HepG2 (cell line): Measurements from ENCODE around the gene COQ3. TPM values are rescaled to one million over a fixed set of nuclear protein-coding genes. Genes with fewer than 3 reads are reported as not detected.
A peak's percentile ranks its signal among the peaks of the same experiment; 100 is the strongest.

Experiments used
- HOXA5 ChIP-seq: sonication (generic); formaldehyde crosslinking; IDR thresholded peaks from 2 replicates; pipeline ENCODE4 v1.4.0; 2020; ENCODE audit warnings: missing genetic modification reagents
- IRF2 ChIP-seq: IDR thresholded peaks from 2 replicates; pipeline ENCODE4 v1.6.1; 2018; ENCODE audit warnings: missing genetic modification reagents, missing compliant biosample characterization
- NFKB2 ChIP-seq: sonication (generic); formaldehyde crosslinking; IDR thresholded peaks from 2 replicates; pipeline ENCODE4 v1.4.0; 2020; ENCODE audit warnings: missing genetic modification reagents, borderline replicate concordance
- PRMT3 ChIP-seq: sonication (generic); formaldehyde crosslinking; IDR thresholded peaks from 2 replicates; pipeline ENCODE4 v1.8.1; 2022; ENCODE audit warnings: low read depth, mild to moderate bottlenecking, moderate library complexity, missing genetic modification reagents, borderline replicate concordance
- RFXANK ChIP-seq: IDR thresholded peaks from 2 replicates; pipeline ENCODE4 v1.6.1; 2016
- SATB2 ChIP-seq: sonication (generic); formaldehyde crosslinking; IDR thresholded peaks from 2 replicates; pipeline ENCODE4 v1.5.0; 2020; ENCODE audit warnings: missing genetic modification reagents
- SP4 ChIP-seq: sonication (generic); formaldehyde crosslinking; IDR thresholded peaks from 2 replicates; pipeline ENCODE4 v1.8.1; 2023; ENCODE audit warnings: mild to moderate bottlenecking, missing genetic modification reagents
- ZFP36 ChIP-seq: fragments of 150-350 bp; IDR thresholded peaks from 2 replicates; pipeline ENCODE4 v1.6.1; 2018; ENCODE audit warnings: borderline replicate concordance, low read length, low read depth; ENCODE audit not compliant: partially characterized antibody
- ZNF616 ChIP-seq: sonication (generic); formaldehyde crosslinking; IDR thresholded peaks from 2 replicates; pipeline ENCODE4 v1.5.0; 2020; ENCODE audit warnings: low read depth, mild to moderate bottlenecking, missing genetic modification reagents
- ZNF816 ChIP-seq: sonication (generic); formaldehyde crosslinking; IDR thresholded peaks from 2 replicates; pipeline ENCODE4 v1.8.0; 2022; ENCODE audit warnings: missing genetic modification reagents, mild to moderate bottlenecking, borderline replicate concordance
- polyA plus RNA-seq, 8 experiments: library from polyadenylated mRNA; depleted of rRNA in 3 of 8; stranded (reverse) in 7 of 8; unstranded in 1 of 8; fragments of >200 nt; fragmentation: Illumina TruSeq in 4 of 8; extraction: Trizol in 4 of 8; gene quantifications; 2 replicates each; pipeline versions ENCODE4 v1.2.1 to v1.2.3, GENCODE V29; 2011 to 2016; ENCODE audit warnings: low read depth in 4 of 8, missing spikeins in 1 of 8, mixed read lengths in 1 of 8; ENCODE audit not compliant: insufficient read depth in 1 of 8
- total RNA-seq, 5 experiments: library from RNA; depleted of rRNA; stranded (reverse); fragments of >200 nt; fragmentation: Illumina TruSeq; extraction: Trizol; gene quantifications; 2 replicates each; pipeline ENCODE4 v1.2.3, GENCODE V29; 2016; ENCODE audit warnings: low read depth in 1 of 5
- TF ChIP-seq, protein P1 (sequence below): sonication (generic); formaldehyde crosslinking; IDR thresholded peaks from 2 replicates; pipeline ENCODE4 v1.4.0; 2020; ENCODE audit warnings: mild to moderate bottlenecking, missing genetic modification reagents
- TF ChIP-seq, protein P2 (sequence below): sonication (generic); formaldehyde crosslinking; conservative IDR thresholded peaks from 2 replicates; pipeline ENCODE4 v1.4.0; 2020; ENCODE audit warnings: missing genetic modification reagents
- TF ChIP-seq, protein P3 (sequence below): sonication (generic); formaldehyde crosslinking; IDR thresholded peaks from 2 replicates; pipeline ENCODE4 v1.5.1; 2020; ENCODE audit warnings: mild to moderate bottlenecking, missing genetic modification reagents, borderline replicate concordance

The COQ3 gene
- total and polyA plus RNA-seq, 2 of the 13 experiments (the other 11 are each of a cell fraction or from before 2014, with no cell fraction given) = 5.3 to 20.5 TPM

DNA sequence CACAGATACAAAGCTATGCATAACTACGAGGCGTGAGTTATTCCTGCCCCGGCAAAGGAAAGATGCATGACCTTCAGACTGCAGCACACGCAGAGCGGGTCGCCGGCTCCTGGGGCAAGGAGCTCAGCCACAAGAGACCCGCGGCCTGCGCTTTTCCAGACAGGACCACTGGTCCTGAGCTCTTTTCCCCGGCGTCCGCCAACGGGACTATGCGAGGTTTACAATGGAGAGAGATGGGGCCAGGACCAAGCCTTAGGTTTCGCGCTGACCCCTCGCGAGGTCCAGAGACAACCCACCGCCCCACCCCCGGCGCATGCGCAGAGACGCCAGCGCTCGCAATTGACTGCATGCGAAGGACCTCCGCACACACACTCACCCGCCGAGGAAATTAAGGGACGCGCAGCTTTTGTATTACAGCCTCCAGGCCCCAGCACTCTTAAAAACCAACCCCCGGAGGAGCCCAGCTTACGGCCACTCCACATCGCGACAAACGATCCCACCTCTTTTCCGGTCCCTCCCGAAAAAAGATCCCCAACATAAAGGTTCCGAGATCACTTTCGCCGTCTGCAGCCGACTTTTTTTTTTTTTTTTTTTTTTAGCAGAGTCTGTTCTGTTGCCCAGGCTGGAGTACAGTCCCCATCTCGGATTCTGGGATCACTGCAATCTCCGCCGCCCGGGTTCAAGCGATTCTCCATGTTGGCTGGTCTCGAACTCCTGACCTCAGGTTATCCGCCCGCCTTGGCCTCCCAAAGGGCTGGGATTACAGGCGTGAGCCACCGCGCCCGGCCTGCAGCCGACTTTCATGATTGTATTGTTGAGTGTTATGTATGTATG is at the start of gene COQ3 (continued):
- TF ChIP-seq, protein P1, sequence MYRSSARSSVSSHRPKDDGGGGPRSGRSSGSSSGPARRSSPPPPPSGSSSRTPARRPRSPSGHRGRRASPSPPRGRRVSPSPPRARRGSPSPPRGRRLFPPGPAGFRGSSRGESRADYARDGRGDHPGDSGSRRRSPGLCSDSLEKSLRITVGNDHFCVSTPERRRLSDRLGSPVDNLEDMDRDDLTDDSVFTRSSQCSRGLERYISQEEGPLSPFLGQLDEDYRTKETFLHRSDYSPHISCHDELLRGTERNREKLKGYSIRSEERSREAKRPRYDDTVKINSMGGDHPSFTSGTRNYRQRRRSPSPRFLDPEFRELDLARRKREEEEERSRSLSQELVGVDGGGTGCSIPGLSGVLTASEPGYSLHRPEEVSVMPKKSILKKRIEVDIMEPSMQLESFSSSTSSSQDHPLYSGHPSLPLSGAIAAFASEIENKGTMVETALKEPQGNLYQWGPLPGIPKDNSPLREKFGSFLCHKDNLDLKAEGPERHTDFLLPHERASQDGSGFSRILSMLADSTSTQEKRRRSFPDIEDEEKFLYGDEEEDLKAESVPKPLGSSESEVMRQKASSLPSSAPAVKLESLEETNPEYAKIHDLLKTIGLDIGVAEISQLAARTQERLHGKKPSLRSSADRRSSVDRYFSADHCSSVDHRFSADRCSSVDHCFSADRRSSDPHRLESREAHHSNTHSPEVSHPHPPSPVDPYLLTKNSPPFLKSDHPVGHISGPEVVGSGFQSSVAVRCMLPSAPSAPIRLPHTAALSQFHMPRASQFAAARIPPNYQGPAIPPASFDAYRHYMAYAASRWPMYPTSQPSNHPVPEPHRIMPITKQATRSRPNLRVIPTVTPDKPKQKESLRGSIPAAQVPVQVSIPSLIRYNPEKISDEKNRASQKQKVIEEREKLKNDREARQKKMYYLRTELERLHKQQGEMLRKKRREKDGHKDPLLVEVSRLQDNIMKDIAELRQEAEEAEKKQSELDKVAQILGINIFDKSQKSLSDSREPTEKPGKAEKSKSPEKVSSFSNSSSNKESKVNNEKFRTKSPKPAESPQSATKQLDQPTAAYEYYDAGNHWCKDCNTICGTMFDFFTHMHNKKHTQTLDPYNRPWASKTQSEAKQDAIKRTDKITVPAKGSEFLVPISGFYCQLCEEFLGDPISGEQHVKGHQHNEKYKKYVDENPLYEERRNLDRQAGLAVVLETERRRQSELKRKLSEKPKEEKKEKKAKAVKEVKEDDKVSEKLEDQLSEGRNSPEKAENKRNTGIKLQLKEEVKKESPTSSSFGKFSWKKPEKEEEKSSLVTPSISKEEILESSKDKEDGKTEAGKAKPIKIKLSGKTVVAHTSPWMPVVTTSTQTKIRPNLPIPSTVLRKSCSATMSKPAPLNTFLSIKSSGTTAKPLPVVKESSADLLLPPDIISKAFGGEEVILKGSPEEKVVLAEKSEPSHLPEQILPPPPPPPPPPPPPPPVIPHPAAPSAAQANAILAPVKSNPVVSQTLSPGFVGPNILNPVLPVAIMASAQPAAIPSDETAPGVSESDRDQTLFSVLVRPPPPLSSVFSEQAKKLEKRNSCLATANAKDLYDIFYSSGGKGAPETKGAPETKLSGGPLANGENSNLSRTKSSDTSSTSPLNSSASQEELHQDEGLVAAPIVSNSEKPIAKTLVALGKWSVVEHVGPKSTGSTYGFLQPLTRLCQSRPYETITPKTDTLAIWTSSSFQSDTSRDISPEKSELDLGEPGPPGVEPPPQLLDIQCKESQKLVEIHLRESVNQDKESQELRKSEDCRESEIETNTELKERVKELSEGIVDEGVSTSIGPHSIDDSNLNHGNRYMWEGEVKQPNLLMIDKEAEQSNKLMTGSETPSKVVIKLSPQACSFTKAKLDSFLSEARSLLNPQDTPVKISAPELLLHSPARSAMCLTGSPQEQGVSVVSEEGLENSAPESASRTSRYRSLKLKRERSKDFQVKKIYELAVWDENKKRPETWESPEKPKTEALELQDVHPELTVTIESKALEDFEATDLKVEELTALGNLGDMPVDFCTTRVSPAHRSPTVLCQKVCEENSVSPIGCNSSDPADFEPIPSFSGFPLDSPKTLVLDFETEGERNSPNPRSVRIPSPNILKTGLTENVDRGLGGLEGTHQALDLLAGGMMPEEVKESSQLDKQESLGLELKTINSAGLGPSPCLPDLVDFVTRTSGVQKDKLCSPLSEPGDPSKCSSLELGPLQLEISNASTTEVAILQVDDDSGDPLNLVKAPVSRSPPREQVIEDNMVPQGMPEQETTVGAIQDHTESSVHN = peak; percentile 88; the same call in 1 of the 2 replicates
- no peak for TF ChIP-seq ZNF816
- no peak for TF ChIP-seq RFXANK (CRISPR knock-in tag)
- TF ChIP-seq NFKB2 (CRISPR knock-in tag) = peak; percentile 74; the same call in 1 of the 2 replicates
- TF ChIP-seq SATB2 (CRISPR knock-in tag) = 0 out of 2 replicates have a peak, but pooled peaks have one; percentile 65
- TF ChIP-seq ZFP36 = no peak
- no peak; the same call in 1 of the 2 replicates for TF ChIP-seq IRF2 (CRISPR knock-in tag)
- TF ChIP-seq PRMT3 (CRISPR knock-in tag) = peak; percentile 32; the same call in 1 of the 2 replicates
- TF ChIP-seq, protein P2, sequence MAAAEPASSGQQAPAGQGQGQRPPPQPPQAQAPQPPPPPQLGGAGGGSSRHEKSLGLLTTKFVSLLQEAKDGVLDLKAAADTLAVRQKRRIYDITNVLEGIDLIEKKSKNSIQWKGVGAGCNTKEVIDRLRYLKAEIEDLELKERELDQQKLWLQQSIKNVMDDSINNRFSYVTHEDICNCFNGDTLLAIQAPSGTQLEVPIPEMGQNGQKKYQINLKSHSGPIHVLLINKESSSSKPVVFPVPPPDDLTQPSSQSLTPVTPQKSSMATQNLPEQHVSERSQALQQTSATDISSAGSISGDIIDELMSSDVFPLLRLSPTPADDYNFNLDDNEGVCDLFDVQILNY (CRISPR knock-in tag) = no peak
- TF ChIP-seq, protein P3, sequence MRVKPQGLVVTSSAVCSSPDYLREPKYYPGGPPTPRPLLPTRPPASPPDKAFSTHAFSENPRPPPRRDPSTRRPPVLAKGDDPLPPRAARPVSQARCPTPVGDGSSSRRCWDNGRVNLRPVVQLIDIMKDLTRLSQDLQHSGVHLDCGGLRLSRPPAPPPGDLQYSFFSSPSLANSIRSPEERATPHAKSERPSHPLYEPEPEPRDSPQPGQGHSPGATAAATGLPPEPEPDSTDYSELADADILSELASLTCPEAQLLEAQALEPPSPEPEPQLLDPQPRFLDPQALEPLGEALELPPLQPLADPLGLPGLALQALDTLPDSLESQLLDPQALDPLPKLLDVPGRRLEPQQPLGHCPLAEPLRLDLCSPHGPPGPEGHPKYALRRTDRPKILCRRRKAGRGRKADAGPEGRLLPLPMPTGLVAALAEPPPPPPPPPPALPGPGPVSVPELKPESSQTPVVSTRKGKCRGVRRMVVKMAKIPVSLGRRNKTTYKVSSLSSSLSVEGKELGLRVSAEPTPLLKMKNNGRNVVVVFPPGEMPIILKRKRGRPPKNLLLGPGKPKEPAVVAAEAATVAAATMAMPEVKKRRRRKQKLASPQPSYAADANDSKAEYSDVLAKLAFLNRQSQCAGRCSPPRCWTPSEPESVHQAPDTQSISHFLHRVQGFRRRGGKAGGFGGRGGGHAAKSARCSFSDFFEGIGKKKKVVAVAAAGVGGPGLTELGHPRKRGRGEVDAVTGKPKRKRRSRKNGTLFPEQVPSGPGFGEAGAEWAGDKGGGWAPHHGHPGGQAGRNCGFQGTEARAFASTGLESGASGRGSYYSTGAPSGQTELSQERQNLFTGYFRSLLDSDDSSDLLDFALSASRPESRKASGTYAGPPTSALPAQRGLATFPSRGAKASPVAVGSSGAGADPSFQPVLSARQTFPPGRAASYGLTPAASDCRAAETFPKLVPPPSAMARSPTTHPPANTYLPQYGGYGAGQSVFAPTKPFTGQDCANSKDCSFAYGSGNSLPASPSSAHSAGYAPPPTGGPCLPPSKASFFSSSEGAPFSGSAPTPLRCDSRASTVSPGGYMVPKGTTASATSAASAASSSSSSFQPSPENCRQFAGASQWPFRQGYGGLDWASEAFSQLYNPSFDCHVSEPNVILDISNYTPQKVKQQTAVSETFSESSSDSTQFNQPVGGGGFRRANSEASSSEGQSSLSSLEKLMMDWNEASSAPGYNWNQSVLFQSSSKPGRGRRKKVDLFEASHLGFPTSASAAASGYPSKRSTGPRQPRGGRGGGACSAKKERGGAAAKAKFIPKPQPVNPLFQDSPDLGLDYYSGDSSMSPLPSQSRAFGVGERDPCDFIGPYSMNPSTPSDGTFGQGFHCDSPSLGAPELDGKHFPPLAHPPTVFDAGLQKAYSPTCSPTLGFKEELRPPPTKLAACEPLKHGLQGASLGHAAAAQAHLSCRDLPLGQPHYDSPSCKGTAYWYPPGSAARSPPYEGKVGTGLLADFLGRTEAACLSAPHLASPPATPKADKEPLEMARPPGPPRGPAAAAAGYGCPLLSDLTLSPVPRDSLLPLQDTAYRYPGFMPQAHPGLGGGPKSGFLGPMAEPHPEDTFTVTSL = 0 out of 2 replicates have a peak, but pooled peaks have one; percentile 13
- TF ChIP-seq HOXA5 = no peak
- TF ChIP-seq ZNF616 (CRISPR knock-in tag) = no peak
- TF ChIP-seq SP4 (CRISPR knock-in tag) = peak; percentile 55; the same call in 1 of the 2 replicates
